ENCODE results near the gene ATP2A3. TPM values are rescaled to one million over a fixed set of nuclear protein-coding genes. Genes with fewer than 3 reads are reported as not detected.
"Not testable (repeated sequence)": the region's sequence is repeated elsewhere in the genome, so short reads cannot be mapped to it uniquely, and the experiment has no call there.

The ATP2A3 gene
- total RNA-seq, 1 donor from 2014 or later = 0.53 TPM

DNA sequence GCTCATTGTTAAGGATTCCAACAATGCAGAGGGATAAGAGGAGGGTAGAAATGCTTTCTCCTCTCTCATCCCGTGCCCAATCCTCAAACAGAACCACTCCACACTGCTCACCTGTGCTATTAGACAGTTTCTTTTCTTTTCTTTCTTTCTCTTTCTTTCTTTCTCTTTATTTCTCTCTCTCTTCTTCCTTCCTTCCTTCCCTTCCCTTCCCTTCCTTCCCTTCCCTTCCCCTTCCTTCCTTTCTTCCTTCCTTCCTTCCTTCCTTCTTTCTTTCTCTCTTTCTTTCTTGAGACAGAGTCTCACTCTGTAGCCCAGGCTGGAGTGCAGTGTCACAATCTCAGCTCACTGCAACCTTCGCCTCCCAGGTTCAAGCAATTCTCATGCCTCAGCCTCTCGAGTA lies 27.5 kb upstream of the ATP2A3 start:
- DNase-seq (ENCODE audit: low read depth, low spot score) = not testable (repeated sequence)

DNA sequence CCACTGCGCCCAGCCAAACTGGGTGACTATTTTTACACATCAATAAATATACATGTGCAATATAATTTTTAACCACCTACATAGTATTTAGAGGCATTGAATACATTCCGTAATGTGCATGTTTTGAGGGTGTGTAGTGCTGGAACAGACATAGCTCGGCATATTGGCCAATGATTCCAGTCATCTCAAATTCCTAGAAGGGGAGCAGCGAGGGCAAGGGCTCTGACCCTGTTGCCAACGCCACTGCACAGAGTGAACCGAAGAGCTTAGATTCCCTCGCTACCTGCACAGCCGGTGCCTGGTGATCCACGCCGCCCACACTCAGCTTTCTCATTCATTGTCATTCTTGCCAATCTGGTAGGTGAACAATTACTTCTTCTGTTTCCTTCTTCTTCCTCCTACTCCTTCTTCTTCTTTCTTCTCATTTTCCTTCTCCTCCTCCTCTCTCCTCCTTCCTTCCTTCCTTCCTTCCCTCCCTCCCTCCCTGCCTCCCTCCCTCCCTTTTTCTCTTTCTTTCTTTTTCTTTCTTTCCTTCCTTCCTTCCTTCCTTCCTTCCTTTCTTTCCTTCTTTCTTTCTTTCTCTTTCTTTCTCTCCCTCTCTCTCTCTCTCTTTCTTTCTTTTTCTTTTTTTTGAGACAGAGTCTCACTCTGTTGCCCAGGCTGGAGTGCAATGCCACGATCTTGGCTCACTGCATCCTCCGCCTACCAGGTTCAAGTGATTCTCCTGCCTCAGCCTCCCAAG lies 26.3 kb upstream of the ATP2A3 start:
- DNase-seq (ENCODE audit: low read depth, low spot score) = no peak

- DNase-seq (ENCODE audit: low read depth, low spot score) = no peak
These were observed 25.0 kb upstream of the ATP2A3 start for GRCh38 chr17:3989041-3989886.

GRCh38 chr17:3988297-3989040 lies 24.2 kb upstream of the ATP2A3 start:
- no peak for DNase-seq (ENCODE audit: low read depth, low spot score)

- DNase-seq (ENCODE audit: low read depth, low spot score) = no peak
These were observed 22.7 kb upstream of the ATP2A3 start for GRCh38 chr17:3986939-3987335.

GRCh38 chr17:3986270-3986938 lies 22.2 kb upstream of the ATP2A3 start:
- no peak for DNase-seq (ENCODE audit: low read depth, low spot score)

GRCh38 chr17:3985846-3986245 lies 21.6 kb upstream of the ATP2A3 start:
- no peak for DNase-seq (ENCODE audit: low read depth, low spot score)

DNA sequence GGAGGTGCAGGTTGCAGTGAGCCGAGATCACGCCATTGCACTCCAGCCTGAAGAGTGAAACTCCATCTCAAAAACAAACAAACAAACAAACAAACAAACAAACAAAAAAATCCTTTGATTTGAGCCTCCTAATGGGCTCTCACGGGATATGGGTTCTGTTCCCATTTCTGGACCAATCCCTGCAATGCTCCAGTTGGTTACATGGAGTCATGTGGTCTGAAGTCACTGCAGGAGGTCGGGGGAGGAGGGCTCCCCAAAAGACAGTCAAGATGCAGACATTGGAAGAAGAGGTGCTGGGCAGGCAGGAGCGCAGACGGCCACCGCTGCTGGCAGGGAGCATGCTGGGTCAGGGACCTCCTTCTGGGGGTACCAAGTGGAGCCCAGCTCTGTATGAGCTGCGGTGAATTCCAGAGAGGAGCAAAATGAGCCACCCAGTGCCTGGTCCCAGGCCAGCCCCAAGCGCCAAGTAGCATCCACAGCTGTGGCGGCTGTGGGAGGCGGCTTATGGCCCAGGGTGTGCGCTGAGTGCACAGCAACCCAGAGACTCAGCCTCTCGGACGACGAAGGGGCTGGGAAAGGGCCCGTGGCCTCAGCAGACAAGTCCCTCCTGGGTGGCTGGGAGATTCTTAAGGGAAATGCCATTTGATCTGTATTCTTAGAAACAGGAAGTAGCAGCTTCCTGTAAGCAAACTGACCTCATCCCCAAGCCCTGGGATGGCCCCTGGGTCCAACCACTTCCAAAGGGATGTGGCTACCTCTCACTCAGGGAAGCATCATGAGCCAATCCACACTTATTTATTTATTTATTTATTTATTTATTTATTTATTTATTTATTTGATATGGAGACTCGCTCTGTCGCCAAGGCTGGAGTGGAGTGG lies 19.6 kb upstream of the ATP2A3 start:
- DNase-seq (ENCODE audit: low read depth, low spot score) = peak; percentile 50

- DNase-seq (ENCODE audit: low read depth, low spot score) = no peak
These were observed 18.3 kb upstream of the ATP2A3 start for GRCh38 chr17:3982541-3983017.

GRCh38 chr17:3982113-3982512 lies 17.9 kb upstream of the ATP2A3 start:
- DNase-seq (ENCODE audit: low read depth, low spot score) = no peak

GRCh38 chr17:3981455-3981854 lies 17.2 kb upstream of the ATP2A3 start:
- DNase-seq (ENCODE audit: low read depth, low spot score) = no peak

DNA sequence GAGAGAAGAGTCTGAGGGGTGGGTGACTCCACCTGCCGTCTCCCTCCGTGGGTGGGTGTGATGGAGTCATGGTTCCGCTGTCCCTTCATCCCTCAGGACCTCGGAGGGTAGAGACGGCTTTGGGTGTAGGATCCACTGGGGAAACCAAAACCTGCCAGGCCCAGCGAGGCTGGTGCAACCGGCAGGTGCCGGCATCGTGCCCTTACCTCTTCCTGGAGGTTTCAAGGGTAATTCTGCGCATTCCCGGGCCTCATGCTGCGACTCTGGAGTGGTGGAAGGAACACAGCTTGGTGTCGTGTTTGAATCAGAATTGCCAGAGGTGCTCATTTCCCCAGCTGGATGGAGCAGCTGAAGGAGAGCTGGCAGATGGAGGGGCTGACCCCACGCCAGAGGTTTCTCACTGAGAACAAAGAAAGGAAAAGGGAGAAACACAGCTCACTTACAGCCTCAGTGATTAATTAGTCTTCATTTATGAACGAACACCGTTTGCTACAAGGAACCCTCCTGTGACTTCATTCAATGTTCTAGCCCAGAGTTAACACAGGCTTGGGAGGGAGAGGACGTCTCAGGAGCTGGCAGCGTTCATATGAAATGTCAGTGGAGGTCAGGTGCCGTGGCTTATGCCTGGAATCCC lies 16.3 kb upstream of the ATP2A3 start:
- DNase-seq (ENCODE audit: low read depth, low spot score) = no peak

GRCh38 chr17:3979290-3979611 lies 15.0 kb upstream of the ATP2A3 start:
- DNase-seq (ENCODE audit: low read depth, low spot score) = no peak

DNA sequence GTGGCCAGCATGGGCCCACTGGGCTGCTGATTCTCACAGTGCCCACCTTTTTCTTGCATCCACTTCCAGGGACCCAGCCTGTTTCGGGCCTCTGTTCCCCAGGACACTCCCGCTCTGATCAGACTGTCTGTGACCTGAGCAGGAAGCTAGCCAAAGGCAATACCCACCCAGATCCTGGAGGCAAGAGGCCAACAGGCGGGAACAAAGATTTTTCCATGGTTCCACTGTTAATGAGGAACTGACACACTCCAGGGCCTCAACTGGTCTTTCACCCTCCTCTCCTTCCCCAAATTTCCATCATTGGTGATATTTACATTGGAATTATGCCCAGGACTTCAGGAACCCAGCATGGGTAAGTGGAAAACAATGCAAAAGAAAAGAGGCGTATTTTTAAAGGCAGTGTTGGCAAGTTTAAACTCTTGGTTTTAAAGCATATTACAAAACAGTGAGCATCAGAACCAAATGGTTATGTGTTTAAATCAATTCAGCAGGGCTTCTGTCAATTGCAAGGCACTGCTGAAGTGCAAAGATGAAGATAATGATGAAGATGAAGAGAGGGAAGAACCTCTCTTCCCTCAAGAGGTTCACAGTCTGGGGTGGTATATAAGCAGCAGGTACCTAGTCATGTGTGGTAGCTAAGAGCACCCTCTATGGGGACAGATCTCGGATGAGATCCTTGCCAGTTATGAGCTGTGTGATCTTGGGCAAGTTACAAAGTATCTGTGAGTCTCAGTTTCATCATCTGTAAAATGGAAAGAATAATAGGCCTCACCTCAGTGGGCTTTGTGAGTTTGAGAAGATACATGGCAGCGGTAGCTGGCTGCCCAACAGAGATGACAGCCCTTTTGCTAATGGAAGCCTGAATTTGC lies 14.4 kb upstream of the ATP2A3 start:
- peak; percentile 48 for DNase-seq (ENCODE audit: low read depth, low spot score)

GRCh38 chr17:3977387-3977786 lies 13.2 kb upstream of the ATP2A3 start:
- no peak for DNase-seq (ENCODE audit: low read depth, low spot score)

DNA sequence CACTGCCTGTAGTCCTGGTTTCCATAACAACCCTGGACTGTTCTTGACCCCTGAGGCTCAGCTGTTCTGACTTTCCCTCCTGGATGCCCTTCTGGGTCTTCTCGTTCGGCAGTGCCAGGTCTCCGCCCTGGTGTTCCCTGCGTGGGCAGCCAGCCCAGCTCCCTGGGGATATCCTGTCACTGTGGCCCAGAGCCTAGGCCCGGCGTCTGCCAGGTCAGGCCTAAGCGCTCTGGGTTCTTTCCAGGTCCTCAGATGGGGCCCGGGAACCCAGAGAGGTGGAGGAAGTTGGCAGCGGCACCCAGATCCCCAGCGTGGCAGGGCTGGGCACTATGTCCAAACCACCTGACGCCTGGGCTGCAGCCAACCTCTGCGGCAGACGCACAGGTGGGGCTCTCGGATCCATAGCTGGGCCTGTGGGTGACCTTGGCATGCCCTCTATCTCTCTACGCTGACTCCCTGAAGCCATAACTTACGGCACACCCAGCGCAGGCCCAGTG lies 12.5 kb upstream of the ATP2A3 start:
- no peak for DNase-seq (ENCODE audit: low read depth, low spot score)

DNA sequence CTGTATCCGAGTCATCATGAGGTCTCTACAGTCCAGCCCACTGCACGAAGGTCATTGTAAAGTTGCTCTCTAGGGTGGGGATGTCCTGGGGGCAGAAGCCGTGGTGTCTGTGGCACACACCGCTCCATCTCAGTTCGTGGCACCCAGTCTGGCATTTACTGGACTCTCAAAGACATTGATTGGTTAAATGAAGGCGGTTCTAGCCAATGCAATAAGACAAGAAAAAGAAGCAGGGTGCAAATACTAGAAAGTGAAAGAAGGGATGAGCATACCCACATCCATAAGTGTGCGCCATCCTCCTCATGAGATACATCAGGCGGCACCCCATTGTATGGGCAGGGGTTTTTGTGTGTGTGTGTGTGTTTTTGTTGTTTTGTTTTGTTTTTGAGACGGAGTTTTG lies 10.7 kb upstream of the ATP2A3 start:
- DNase-seq (ENCODE audit: low read depth, low spot score) = no peak

DNA sequence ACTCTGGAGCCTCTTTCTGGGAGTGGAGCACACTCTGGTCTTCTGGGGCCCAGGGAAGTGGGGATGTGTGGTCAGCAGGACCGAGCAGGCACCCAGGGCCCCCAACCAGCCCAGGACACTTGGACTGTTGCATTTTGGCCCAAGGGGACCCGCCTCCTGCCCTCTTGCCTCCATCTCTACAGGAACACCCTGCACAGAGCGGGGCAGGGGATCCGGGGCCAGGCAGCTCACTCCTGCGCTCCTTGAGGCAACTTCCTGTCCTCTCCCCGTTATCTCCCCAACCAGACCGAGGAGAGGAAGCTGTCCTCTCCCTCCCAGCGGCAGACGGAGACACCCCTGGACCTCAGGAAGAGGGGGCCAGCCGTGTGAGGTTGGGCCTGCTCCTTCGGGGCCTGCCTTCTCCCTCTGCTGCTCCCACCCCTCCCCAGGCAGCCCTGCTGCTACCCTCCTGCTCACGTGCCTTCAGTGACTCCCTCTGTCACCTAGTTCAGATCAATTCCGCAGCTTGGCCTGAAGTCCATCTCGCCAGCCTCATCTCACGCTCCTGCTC lies 10.0 kb upstream of the ATP2A3 start:
- DNase-seq (ENCODE audit: low read depth, low spot score) = no peak

Measured in pulmonary artery endothelial cell (primary cell).